SHP77 (cell line): Measurements from ENCODE around the gene HAGHL.

Source experiments
- DNase-seq, 2 experiments: peaks; one replicate each; lab custom pipeline; 2025; lab: John Stamatoyannopoulos, UW

Gene HAGHL

GRCh38 chr16:708019-708418, 18.9 kb upstream of the HAGHL start:
- DNase-seq = no peak

GRCh38 chr16:708959-709358, 17.9 kb upstream of the HAGHL start:
- no peak for DNase-seq

GRCh38 chr16:709566-710499, 17.1 kb upstream of the HAGHL start:
- DNase-seq = peak; percentile 89 to 93

GRCh38 chr16:710500-711075, 16.3 kb upstream of the HAGHL start:
- no peak for DNase-seq

GRCh38 chr16:711084-711483, 15.8 kb upstream of the HAGHL start:
- DNase-seq = no peak

GRCh38 chr16:711548-712320, 15.2 kb upstream of the HAGHL start:
- DNase-seq = peak in 1 of 2 experiments; percentile 73

- DNase-seq = peak in 1 of 2 experiments; percentile 12
Measured at GRCh38 chr16:712740-713250, 14.1 kb upstream of the HAGHL start.

- DNase-seq = peak in 1 of 2 experiments; percentile 19
Measured at GRCh38 chr16:714079-714478, 12.8 kb upstream of the HAGHL start.

GRCh38 chr16:714558-715476, 12.1 kb upstream of the HAGHL start, which contains the start of gene METRN:
TSS of gene METRN (plus strand) at chr16:715118. CDS start at chr16:715290, 172 bp downstream.
- peak; percentile 77 to 81 for DNase-seq

GRCh38 chr16:715477-716199, 11.3 kb upstream of the HAGHL start:
- DNase-seq = no peak

- peak in 1 of 2 experiments; percentile 26 for DNase-seq
Measured at GRCh38 chr16:716200-716568, 10.7 kb upstream of the HAGHL start.

- DNase-seq = no peak
Measured at GRCh38 chr16:716768-717325, 10.1 kb upstream of the HAGHL start.

GRCh38 chr16:717450-718245, 9.3 kb upstream of the HAGHL start:
- DNase-seq = no peak

GRCh38 chr16:718389-718788, 8.5 kb upstream of the HAGHL start:
- no peak for DNase-seq

- no peak for DNase-seq
Measured at GRCh38 chr16:718922-719321, 8.0 kb upstream of the HAGHL start.

GRCh38 chr16:719815-720446, 7.0 kb upstream of the HAGHL start:
- DNase-seq = peak in 1 of 2 experiments; percentile 49

- peak; percentile 71 to 83 for DNase-seq
Measured at GRCh38 chr16:720447-720989, 6.4 kb upstream of the HAGHL start.

- peak; percentile 81 to 92 for DNase-seq
Measured at GRCh38 chr16:720990-721764, 5.7 kb upstream of the HAGHL start, which contains the start of gene ANTKMT. TSS of gene ANTKMT (plus strand) at chr16:721146. CDS start at chr16:721275, 129 bp downstream.
